Central memory CD4-positive, alpha-beta T cell (primary cell): ENCODE results near the gene ADARB1.
"Not testable (repeated sequence)": the region's sequence is repeated elsewhere in the genome, so short reads cannot be mapped to it uniquely, and the experiment has no call there.

Experiments
- DNase-seq: peaks from one replicate; pipeline ENCODE4 v3.0.0; 2022

ADARB1 gene

GRCh38 chr21:45119812-45120211 lies 45.4 kb downstream of the ADARB1 start:
- no peak for DNase-seq

DNA sequence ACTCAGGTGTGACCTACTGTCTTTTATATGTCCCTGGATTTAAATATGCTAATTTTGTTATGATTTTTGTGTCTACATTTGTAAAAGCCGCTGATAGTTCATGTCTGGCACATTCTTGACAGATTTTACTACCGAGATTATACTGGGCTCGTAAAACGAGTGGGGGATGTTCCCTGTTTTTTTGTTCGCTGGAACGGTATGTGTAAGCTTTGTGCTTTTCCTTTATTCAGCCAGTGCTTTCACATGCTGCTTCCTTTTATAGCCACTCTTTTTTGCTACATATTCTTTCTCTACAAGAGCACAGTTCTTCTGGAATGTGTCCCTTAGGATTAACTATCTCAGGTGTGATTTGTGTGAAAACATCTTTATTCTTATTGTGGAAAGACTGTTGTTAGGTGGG lies 46.6 kb downstream of the ADARB1 start:
- DNase-seq: no peak

- no peak for DNase-seq
Measured at GRCh38 chr21:45122030-45122429, 47.6 kb downstream of the ADARB1 start.

- DNase-seq: no peak
Measured at GRCh38 chr21:45122432-45123132, 48.2 kb downstream of the ADARB1 start.

- no peak for DNase-seq
Measured at GRCh38 chr21:45123440-45123839, 49.1 kb downstream of the ADARB1 start.

DNA sequence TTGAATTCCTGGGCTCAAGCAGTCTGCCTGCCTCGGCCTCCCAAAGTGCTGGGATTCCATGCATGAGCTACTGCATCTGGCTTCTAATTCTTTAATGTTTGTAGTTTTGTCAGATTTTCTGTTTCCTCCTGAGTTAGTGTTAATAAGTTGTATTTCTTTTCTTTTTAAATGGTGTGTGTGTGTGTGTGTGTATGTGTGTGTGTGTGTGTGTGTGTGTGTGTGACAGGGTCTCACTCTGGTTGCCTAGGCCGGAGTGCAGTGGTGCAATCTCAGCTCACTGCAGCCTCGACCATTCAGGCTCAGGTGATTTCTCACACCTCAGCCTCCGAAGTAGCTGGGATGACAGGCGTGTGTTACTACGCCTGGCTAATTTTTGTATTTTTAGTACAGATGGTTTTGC lies 50.2 kb downstream of the ADARB1 start:
- DNase-seq: no peak

DNA sequence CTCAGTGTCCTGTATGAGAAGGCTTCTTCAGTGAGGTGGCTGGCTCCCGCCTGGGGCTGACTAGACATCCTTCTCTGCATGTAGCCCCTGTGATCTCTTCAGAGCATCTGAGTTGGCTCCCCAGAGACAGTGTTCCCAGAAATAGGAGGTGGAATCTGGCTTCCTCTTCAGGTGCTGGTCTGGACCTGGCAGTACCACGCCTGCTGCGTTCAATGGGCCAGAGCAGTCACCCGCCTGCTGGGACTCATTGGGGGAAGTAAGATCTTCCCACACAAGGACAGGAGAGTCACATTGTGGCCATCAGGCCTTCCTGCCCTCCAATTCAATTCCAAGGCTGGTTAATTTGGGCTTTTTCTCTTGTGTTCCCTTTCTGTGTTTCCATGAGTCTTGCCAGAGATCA lies 51.0 kb downstream of the ADARB1 start:
- DNase-seq: no peak

GRCh38 chr21:45126204-45126626 lies 51.8 kb downstream of the ADARB1 start:
- DNase-seq: no peak

GRCh38 chr21:45126983-45127382 lies 52.6 kb downstream of the ADARB1 start:
- DNase-seq: no peak

GRCh38 chr21:45127937-45128336 lies 53.6 kb downstream of the ADARB1 start:
- no peak for DNase-seq

DNA sequence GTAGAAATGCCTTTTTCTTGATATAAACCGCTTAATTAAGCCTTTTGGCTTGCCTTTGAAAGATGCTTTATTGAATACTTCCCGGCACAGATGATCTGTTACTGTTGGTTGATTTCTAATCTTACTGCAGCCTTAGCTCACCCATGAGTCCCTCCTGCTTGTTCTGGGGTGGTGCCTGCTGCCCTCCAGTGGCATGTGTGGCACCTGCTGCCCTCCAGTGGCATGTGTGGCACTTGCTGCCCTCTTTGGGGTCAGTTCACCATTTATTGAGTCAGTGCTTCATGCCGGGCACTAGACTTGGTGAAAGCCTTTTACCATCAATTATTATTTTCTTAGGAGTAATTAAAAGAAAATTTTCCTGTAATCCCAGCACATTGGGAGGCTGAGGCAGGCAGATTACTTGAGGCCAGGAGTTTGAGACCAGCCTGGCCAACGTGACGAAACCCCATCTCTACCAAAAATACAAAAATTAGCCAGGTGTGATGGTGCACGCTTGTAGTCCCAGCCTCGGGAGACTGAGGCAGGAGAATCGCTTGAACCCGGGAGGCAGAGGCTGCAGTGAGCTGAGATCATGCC lies 54.3 kb downstream of the ADARB1 start:
- peak; percentile 71 for DNase-seq

DNA sequence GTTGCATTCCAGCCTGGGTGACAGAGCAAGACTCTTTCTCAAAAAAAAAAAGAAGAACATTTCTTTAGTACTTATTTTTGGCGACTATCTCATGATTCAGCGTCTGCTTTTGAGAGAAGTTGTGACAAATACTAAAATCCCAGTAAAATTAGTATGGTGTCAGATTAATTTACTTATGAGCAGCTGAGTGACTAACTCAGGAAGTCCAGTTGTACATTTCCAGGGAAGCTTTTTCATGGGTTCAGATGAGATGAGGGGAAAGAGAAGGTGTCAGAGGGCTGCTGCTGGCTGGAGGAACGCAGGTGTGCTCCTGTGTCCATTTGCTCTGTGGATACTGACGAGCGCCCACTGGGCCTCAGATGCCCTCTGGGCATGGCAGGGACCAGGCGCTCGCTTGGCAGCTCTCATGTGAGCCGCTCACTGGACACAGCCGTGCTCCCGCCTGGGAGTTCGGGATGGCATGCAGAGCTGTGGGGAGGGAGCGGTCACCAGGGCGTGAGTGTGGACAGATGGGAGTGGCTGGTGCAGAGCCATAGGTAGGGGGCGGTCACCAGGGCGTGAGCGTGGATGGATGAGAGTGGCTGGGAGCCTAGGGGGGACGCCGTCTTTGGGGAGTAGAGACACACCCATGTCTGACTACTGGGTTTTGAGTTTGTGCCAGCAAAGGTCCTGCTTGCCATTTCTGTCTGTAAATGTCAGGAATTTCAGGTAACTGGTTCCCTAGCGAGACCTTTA lies 55.0 kb downstream of the ADARB1 start:
- DNase-seq: no peak

GRCh38 chr21:45130324-45130774 lies 56.0 kb downstream of the ADARB1 start:
- no peak for DNase-seq

DNA sequence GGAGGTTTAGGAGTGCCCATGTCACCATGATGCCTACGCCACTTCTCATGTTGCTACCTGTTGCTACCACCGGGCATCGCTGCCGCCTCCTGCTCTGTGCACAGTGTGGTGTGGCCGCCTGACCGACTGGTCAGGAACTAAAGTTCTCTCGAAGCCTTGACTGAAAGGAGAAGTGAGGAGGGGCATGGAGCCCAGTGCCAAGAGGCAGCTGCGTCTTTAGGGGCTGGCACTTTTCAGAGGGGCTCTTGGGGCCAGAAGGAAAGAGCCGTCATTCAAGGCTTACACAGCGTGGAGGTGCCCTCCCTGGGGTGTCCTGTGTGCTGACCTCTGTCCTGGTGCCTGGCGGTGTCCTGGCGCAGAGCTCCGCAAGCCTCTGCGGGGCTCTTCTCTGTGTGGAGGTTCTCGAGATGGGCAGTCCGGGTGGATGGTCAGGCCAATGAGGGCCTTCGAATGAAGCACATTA lies 57.2 kb downstream of the ADARB1 start:
- no peak for DNase-seq

DNA sequence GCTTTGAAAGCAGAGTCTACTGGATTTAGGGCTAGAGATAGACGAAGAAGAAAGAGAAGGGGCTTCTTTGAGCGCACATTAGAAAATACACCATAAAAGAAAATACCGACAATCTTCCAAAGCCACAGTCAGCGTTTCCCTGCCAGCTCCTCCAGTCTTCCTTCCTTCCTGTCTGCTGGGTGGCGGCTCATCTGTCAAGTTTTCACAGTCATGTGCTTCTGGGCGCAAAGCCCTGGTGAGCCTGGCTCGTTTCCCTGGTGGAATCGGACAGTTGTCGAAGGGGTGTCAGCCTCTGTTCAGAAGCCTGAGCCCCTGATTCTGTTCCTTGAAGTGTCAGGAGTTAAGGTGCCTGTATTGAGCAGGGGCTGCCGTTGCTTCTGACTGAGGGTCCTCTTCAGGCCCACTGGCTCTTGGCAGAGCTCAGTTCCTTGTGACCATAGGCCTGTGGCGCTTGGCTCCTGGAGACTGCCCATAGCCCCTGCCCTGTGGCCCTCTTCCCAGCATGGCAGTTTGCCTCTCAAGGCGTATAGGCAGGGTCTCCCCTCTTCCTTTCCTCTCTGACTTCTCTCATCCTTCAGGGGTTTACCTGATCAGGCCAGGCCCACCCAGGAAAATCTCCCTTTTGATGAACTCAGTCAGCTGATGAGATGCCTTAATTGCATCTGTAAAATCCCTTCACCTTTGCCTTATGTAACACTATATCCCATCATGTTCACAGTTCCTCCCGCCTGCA lies 58.6 kb downstream of the ADARB1 start:
- DNase-seq: no peak

GRCh38 chr21:45133574-45134278 lies 59.3 kb downstream of the ADARB1 start:
- not testable (repeated sequence) for DNase-seq

GRCh38 chr21:45134279-45135076 lies 60.1 kb downstream of the ADARB1 start:
- DNase-seq: no peak

- no peak for DNase-seq
Measured at GRCh38 chr21:45135122-45135521, 60.7 kb downstream of the ADARB1 start.

GRCh38 chr21:45135868-45136267 lies 61.5 kb downstream of the ADARB1 start:
- DNase-seq: no peak

DNA sequence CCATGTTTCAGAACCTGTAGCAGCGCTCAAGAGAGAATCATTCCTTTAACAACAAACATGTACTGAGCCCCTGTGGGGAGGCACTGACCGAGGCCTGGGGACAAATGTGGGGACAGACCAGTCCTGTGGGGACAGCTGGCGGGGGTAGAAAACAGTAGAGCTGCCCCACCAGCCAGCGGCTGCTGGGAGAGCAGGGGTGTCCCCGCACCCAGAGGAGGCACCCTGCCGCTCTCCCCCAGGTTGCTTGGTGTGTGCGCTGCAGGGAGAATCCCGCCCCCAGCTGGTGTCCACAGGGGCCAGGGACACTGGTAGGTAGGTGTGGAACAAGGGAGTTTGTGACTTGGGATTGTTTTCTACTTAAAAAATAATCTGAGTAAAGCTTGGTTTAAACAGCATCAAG lies 62.1 kb downstream of the ADARB1 start:
- no peak for DNase-seq

DNA sequence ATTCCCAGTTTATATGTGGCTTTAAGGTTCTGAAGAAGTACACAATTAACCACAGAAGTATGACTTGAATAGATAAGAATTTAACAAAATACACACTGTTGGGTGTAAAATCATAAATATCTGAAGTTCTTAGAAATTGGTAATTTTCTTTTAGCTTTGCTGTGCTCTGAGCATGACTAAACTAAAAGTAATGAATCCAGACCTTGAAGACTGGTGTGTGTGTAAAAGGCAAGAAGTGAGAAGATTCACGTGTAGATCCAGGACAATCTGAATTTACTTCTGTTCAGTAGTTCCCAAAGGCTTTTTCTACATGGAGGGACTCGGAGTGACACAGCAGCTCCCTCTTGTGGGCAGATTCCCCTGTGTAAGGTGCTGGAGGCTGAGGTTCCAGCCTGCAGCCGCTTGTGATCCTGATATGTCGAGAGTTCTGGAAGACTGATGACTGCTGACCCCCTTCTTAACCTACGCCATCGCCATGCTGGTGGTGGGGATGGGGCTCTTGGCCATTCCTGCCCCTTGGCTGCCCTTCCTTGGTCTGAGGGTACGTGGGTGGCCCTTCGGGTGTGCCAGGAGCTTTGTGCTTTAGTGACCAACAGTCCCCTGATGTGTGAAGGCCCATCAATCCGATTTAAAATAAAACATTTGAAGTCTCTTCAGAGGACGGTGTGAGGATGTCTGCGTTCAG lies 62.7 kb downstream of the ADARB1 start:
- peak; percentile 27 for DNase-seq
